SK-N-SH (cell line): Measurements from ENCODE around the gene PTPRK. TPM values are rescaled to one million over a fixed set of nuclear protein-coding genes. Genes with fewer than 3 reads are reported as not detected.

Source experiments
- CTCF ChIA-PET: fragments of 300-600, 350-600 bp; formaldehyde crosslinking; extraction: SDS; loops from one replicate; lab custom pipeline; 2021; lab: Yijun Ruan, JAX
- POLR2A ChIA-PET: fragments of 350-600 bp; sonication (Branson Sonifier 250); formaldehyde crosslinking; extraction: SDS; loops from one replicate; lab custom pipeline; 2020; ENCODE audit warnings: antibody characterized with exemption, inconsistent platforms; lab: Yijun Ruan, JAX
- DNase-seq: peaks from one replicate; pipeline ENCODE4 v3.0.0; 2012
- H2AFZ ChIP-seq: fragments of 200-600 bp; sonication (generic); 2 replicates; pipeline ENCODE4 v1.8.1; 2016; ENCODE audit warnings: antibody characterized with exemption, mild to moderate bottlenecking, low read depth
- H3F3A ChIP-seq: fragments of 200-600 bp; sonication (generic); replicated peaks from 2 replicates; pipeline ENCODE3; 2016; ENCODE audit warnings: antibody characterized with exemption, mild to moderate bottlenecking; ENCODE audit not compliant: insufficient read depth
- H3K27ac ChIP-seq, 2 experiments: fragments of 200-500 bp in 1 of 2; fragments of 200-600 bp in 1 of 2; sonication (Bioruptor generic) in 1 of 2; sonication (generic), shearing (Covaris generic) in 1 of 2; 2 replicates each; pipeline versions ENCODE4 v1.5.1 to v1.6.1; 2014 to 2016; ENCODE audit warnings: low read depth in 2 of 2, inconsistent platforms in 1 of 2, low read length in 1 of 2, mild to moderate bottlenecking in 1 of 2, mixed read lengths in 1 of 2
- H3K27me3 ChIP-seq: fragments of 200-600 bp; sonication (generic), shearing (Covaris generic); 2 replicates; pipeline ENCODE4 v1.6.1; 2016; ENCODE audit warnings: mixed run types; ENCODE audit not compliant: insufficient read depth
- H3K36me3 ChIP-seq, 2 experiments: fragments of 200-500 bp in 1 of 2; fragments of 200-600 bp in 1 of 2; sonication (Bioruptor generic) in 1 of 2; sonication (generic) in 1 of 2; replicated peaks in 1 of 2; 2 replicates each; pipeline versions ENCODE3 to v1.5.1; 2014 to 2016; ENCODE audit warnings: low read length in 1 of 2, mild to moderate bottlenecking in 1 of 2; ENCODE audit not compliant: insufficient read depth in 2 of 2, control insufficient read depth in 1 of 2
- H3K4me1 ChIP-seq, 2 experiments: fragments of 200-500 bp in 1 of 2; fragments of 200-600 bp in 1 of 2; sonication (Bioruptor generic) in 1 of 2; sonication (generic), shearing (Covaris generic) in 1 of 2; 2 replicates each; pipeline versions ENCODE4 v1.5.1 to v1.6.1; 2014 to 2016; ENCODE audit warnings: low read depth in 1 of 2, low read length in 1 of 2, mixed run types in 1 of 2; ENCODE audit not compliant: insufficient read depth in 2 of 2, control insufficient read depth in 1 of 2
- H3K4me2 ChIP-seq: fragments of 200-600 bp; sonication (generic), shearing (Covaris generic); 2 replicates; pipeline ENCODE4 v1.6.1; 2017; ENCODE audit warnings: mixed run types
- H3K4me3 ChIP-seq, 2 experiments: fragments of 200-500 bp in 1 of 2; fragments of 200-600 bp in 1 of 2; sonication (Bioruptor generic) in 1 of 2; sonication (generic), shearing (Covaris generic) in 1 of 2; 2 replicates each; pipeline versions ENCODE4 v1.5.1 to v1.8.1; 2014 to 2016; ENCODE audit warnings: low read depth in 2 of 2, inconsistent platforms in 1 of 2, low read length in 1 of 2, mild to moderate bottlenecking in 1 of 2, mixed read lengths in 1 of 2, moderate library complexity in 1 of 2
- H3K79me2 ChIP-seq: fragments of 200-600 bp; sonication (generic); 2 replicates; pipeline ENCODE4 v1.8.1; 2017; ENCODE audit warnings: mild to moderate bottlenecking; ENCODE audit not compliant: insufficient read depth
- H3K9ac ChIP-seq: fragments of 200-600 bp; sonication (generic); 2 replicates; pipeline ENCODE4 v1.6.1; 2017; ENCODE audit warnings: mixed run types
- H3K9me2 ChIP-seq: fragments of 200-600 bp; sonication (generic); 2 replicates; pipeline ENCODE4 v1.6.1; 2017; ENCODE audit warnings: mixed run types
- H3K9me3 ChIP-seq: fragments of 200-600 bp; sonication (generic); 2 replicates; pipeline ENCODE4 v1.6.1; 2017; ENCODE audit warnings: mixed run types, mild to moderate bottlenecking, moderate library complexity
- H4K20me1 ChIP-seq: fragments of 200-600 bp; sonication (generic); 2 replicates; pipeline ENCODE4 v1.6.1; 2017; ENCODE audit warnings: mild to moderate bottlenecking, mixed run types; ENCODE audit not compliant: insufficient read depth
- EP300 ChIP-seq, 2 experiments: IDR thresholded peaks; 2 replicates each; pipeline versions ENCODE4 v1.4.0 to v1.6.1; 2012; ENCODE audit warnings: borderline replicate concordance in 1 of 2, low read depth in 1 of 2, low read length in 1 of 2
- EZH2phosphoT487 ChIP-seq: fragments of 200-600 bp; sonication (generic); IDR thresholded peaks from 2 replicates; pipeline ENCODE4 v1.6.1; 2017; ENCODE audit warnings: low read depth, mixed run types, mild to moderate bottlenecking, antibody characterized with exemption, moderate library complexity, borderline replicate concordance
- GABPA ChIP-seq: IDR thresholded peaks from 2 replicates; pipeline ENCODE4 v1.4.0; 2012; ENCODE audit warnings: low read depth, mild to moderate bottlenecking
- NFIC ChIP-seq: IDR thresholded peaks from 2 replicates; pipeline ENCODE4 v1.4.0; 2012; ENCODE audit warnings: borderline replicate concordance
- NRF1 ChIP-seq: IDR thresholded peaks from 2 replicates; pipeline ENCODE4 v1.6.1; 2012; ENCODE audit warnings: low read depth, mild to moderate bottlenecking, low read length
- RCOR1 ChIP-seq: fragments of 150-350 bp; IDR thresholded peaks from 2 replicates; pipeline ENCODE4 v1.6.1; 2017; ENCODE audit warnings: antibody characterized with exemption, low read length
- RFX5 ChIP-seq: IDR thresholded peaks from 2 replicates; pipeline ENCODE4 v1.6.1; 2012; ENCODE audit warnings: mild to moderate bottlenecking, improper control_type of control experiment, low read length
- SMC3 ChIP-seq: IDR thresholded peaks from 2 replicates; pipeline ENCODE4 v1.6.1; 2012; ENCODE audit warnings: low read depth, low read length, improper control_type of control experiment
- TAF1 ChIP-seq: IDR thresholded peaks from 2 replicates; pipeline ENCODE4 v1.6.1; 2012; ENCODE audit warnings: low read depth, mild to moderate bottlenecking, low read length, moderate library complexity, borderline replicate concordance
- WGBS: methylation state at CpG from one replicate; pipeline ENCODE4 v1.1.6; 2017; ENCODE audit warnings: low lambda C conversion rate; 5-methylcytosine and 5-hydroxymethylcytosine counted together
- polyA plus RNA-seq, 3 experiments: library from polyadenylated mRNA; depleted of rRNA; stranded (reverse); fragments of >200 nt; gene quantifications; 2 replicates each; pipeline ENCODE4 v1.2.3, GENCODE V29; 2012
- TF ChIP-seq, protein P1 (sequence below): fragments of 200-600 bp; sonication (generic); IDR thresholded peaks from 2 replicates; pipeline ENCODE4 v1.6.1; 2017; ENCODE audit warnings: antibody characterized with exemption, mild to moderate bottlenecking, moderate library complexity
- TF ChIP-seq, protein P2 (sequence below): IDR thresholded peaks from 2 replicates; pipeline ENCODE4 v1.4.0; 2012; ENCODE audit warnings: low read depth
- TF ChIP-seq, protein P3 (sequence below): IDR thresholded peaks from 2 replicates; pipeline ENCODE4 v1.6.1; 2012; ENCODE audit warnings: mild to moderate bottlenecking, low read depth, low read length, moderate library complexity

PTPRK gene
- polyA plus RNA-seq, 1 of the 3 experiments (the other 2 are of a cell fraction), result 9.5 TPM

DNA sequence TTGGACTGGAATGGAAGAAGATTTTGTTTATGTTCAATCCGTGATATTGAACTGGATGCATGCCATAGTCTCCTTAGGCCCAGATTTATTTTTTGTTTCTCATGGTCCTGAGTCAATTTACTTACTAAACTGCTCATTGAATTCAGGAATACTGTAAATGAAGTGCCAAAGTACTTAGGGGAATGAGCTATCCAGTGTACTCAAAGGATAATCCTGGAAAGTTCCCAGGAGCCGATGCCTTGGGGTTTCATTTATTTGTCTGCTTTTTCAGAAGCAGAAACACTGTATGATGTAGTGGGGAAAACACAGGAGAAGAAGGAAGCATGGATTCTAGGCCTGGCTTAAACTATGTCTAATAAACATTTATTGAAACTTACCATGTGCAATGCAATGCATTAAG, 563.4 kb downstream of the PTPRK start (continued):
- TF ChIP-seq EZH2phosphoT487 (no peak), GABPA (no peak)

DNA sequence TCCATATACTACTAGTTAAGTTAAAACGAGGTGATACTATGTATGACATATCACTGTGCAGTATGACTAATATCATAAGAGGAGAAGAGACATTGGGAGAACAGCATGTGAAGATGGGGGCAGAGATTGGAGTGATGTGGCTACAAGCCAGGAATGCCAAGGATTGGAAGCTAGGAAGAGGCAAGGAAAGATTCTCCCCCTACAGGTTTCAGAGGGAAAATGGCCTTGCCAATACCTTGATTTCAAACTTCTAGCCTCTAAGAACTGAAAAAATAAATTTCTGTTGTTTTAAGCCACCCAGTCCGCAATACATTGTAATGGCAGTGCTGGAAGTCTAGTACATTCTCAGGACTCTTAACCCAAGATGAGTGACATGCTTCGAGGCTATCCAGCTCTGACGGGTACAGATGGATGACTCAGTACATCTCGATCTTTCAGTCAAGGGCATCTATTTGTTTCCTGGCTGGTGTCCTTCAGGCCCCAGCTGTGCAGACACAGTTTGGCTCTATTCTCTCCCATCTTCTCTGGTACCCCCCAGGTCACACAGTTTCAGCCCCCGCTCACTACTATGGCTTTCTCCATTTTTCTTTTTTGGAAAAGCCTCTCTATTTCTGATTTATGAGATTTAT, 564.0 kb downstream of the PTPRK start:
- POLR2A ChIA-PET, result no interaction called here
- Histone ChIP-seq H3K79me2 (no peaks in the 10 kb centered on the region), H4K20me1 (no peaks in the 10 kb centered on the region), H3K4me1 (no peaks in the 10 kb centered on the region), H3K27ac (no peak overlapping the region), H3K4me3 (no peak overlapping the region), H3K9me2 (no peaks in the 10 kb centered on the region), H3F3A (peaks cover 4% of the 10 kb centered on the region), H3K4me2 (no peak overlapping the region), H2AFZ (no peak overlapping the region), H3K9ac (no peak overlapping the region), H3K9me3 (no peaks in the 10 kb centered on the region), H3K36me3 (no peaks in the 10 kb centered on the region), H3K27me3 (no peaks in the 10 kb centered on the region)
- 77% methylated on average over 6 of the region's 6 CpGs for WGBS
- DNase-seq, result no peak
- CTCF ChIA-PET, result no interaction called here
- TF ChIP-seq NFIC, result no peak
- no peak for TF ChIP-seq EP300 (IDR thresholded peaks at IDR 0.05; ENCODE audit: borderline replicate concordance in 1 of 2, low read depth in 1 of 2, low read length in 1 of 2)
- no peak for TF ChIP-seq TAF1
- TF ChIP-seq, protein P1, sequence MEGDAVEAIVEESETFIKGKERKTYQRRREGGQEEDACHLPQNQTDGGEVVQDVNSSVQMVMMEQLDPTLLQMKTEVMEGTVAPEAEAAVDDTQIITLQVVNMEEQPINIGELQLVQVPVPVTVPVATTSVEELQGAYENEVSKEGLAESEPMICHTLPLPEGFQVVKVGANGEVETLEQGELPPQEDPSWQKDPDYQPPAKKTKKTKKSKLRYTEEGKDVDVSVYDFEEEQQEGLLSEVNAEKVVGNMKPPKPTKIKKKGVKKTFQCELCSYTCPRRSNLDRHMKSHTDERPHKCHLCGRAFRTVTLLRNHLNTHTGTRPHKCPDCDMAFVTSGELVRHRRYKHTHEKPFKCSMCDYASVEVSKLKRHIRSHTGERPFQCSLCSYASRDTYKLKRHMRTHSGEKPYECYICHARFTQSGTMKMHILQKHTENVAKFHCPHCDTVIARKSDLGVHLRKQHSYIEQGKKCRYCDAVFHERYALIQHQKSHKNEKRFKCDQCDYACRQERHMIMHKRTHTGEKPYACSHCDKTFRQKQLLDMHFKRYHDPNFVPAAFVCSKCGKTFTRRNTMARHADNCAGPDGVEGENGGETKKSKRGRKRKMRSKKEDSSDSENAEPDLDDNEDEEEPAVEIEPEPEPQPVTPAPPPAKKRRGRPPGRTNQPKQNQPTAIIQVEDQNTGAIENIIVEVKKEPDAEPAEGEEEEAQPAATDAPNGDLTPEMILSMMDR, result peak; percentile 37

- Histone ChIP-seq H4K20me1 (no peaks in the 10 kb centered on the region), H3K4me1 (no peaks in the 10 kb centered on the region), H3K79me2 (no peaks in the 10 kb centered on the region), H3K9me3 (no peaks in the 10 kb centered on the region), H3K4me2 (no peak overlapping the region), H3F3A (peaks cover 4% of the 10 kb centered on the region), H3K9ac (no peak overlapping the region), H3K27ac (no peak overlapping the region), H3K36me3 (no peaks in the 10 kb centered on the region), H3K9me2 (no peaks in the 10 kb centered on the region), H3K27me3 (no peaks in the 10 kb centered on the region), H3K4me3 (no peak overlapping the region), H2AFZ (no peak overlapping the region)
- 92% methylated on average over 4 of the region's 4 CpGs for WGBS
- TF ChIP-seq, protein P2, sequence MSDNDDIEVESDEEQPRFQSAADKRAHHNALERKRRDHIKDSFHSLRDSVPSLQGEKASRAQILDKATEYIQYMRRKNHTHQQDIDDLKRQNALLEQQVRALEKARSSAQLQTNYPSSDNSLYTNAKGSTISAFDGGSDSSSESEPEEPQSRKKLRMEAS, result no peak
- TF ChIP-seq RFX5, result no peak
- TF ChIP-seq, protein P3, sequence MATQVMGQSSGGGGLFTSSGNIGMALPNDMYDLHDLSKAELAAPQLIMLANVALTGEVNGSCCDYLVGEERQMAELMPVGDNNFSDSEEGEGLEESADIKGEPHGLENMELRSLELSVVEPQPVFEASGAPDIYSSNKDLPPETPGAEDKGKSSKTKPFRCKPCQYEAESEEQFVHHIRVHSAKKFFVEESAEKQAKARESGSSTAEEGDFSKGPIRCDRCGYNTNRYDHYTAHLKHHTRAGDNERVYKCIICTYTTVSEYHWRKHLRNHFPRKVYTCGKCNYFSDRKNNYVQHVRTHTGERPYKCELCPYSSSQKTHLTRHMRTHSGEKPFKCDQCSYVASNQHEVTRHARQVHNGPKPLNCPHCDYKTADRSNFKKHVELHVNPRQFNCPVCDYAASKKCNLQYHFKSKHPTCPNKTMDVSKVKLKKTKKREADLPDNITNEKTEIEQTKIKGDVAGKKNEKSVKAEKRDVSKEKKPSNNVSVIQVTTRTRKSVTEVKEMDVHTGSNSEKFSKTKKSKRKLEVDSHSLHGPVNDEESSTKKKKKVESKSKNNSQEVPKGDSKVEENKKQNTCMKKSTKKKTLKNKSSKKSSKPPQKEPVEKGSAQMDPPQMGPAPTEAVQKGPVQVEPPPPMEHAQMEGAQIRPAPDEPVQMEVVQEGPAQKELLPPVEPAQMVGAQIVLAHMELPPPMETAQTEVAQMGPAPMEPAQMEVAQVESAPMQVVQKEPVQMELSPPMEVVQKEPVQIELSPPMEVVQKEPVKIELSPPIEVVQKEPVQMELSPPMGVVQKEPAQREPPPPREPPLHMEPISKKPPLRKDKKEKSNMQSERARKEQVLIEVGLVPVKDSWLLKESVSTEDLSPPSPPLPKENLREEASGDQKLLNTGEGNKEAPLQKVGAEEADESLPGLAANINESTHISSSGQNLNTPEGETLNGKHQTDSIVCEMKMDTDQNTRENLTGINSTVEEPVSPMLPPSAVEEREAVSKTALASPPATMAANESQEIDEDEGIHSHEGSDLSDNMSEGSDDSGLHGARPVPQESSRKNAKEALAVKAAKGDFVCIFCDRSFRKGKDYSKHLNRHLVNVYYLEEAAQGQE, result no peak
- no peak for TF ChIP-seq RCOR1
- no peak for TF ChIP-seq NRF1
- no peak for TF ChIP-seq SMC3
- DNase-seq, result no peak
- CTCF ChIA-PET, result no interaction called here
- POLR2A ChIA-PET, result no interaction called here
Measured at GRCh38 chr6:127954082-127954481, 566.3 kb downstream of the PTPRK start.
